Brain microvascular endothelial cell (primary cell): ENCODE data around the gene C1orf115.
"Not testable (repeated sequence)": the region's sequence is repeated elsewhere in the genome, so short reads cannot be mapped to it uniquely, and the experiment has no call there.

Experiments used
- DNase-seq: peaks from one replicate; pipeline ENCODE4 v3.0.0-alpha.2; 2020
- H3K27ac ChIP-seq: fragments of 250-450 bp; sonication (Bioruptor Pico); 2 replicates; pipeline ENCODE4 v1.5.1; 2020; ENCODE audit warnings: mild to moderate bottlenecking, moderate library complexity
- H3K27me3 ChIP-seq: fragments of 250-450 bp; sonication (Bioruptor Pico); replicated peaks from 2 replicates; pipeline ENCODE4 v1.5.1; 2020; ENCODE audit warnings: mild to moderate bottlenecking
- H3K36me3 ChIP-seq: fragments of 250-450 bp; sonication (Bioruptor Pico); replicated peaks from 2 replicates; pipeline ENCODE4 v1.5.1; 2020; ENCODE audit warnings: mild to moderate bottlenecking
- H3K4me3 ChIP-seq: 2 replicates; pipeline ENCODE4 v1.5.1; 2011; ENCODE audit warnings: low read depth, mild to moderate bottlenecking, control low read depth, low read length, moderate library complexity
- in situ Hi-C: cut with HindIII; loops from 2 replicates; pipeline ENCODE4 v1.10.0; 2017; ENCODE audit warnings: low sequenced_read_pairs, low pct_ligation_motif_present
- TF ChIP-seq, protein P1 (sequence below): IDR thresholded peaks from 2 replicates; pipeline ENCODE4 v1.5.1; 2011; ENCODE audit warnings: low read depth, mild to moderate bottlenecking, moderate library complexity, low read length, control low read depth, inconsistent platforms; ENCODE audit errors: missing control alignments

C1orf115 gene

GRCh38 chr1:220732621-220733020 is 42.5 kb downstream of the C1orf115 start:
- TF ChIP-seq, protein P1, sequence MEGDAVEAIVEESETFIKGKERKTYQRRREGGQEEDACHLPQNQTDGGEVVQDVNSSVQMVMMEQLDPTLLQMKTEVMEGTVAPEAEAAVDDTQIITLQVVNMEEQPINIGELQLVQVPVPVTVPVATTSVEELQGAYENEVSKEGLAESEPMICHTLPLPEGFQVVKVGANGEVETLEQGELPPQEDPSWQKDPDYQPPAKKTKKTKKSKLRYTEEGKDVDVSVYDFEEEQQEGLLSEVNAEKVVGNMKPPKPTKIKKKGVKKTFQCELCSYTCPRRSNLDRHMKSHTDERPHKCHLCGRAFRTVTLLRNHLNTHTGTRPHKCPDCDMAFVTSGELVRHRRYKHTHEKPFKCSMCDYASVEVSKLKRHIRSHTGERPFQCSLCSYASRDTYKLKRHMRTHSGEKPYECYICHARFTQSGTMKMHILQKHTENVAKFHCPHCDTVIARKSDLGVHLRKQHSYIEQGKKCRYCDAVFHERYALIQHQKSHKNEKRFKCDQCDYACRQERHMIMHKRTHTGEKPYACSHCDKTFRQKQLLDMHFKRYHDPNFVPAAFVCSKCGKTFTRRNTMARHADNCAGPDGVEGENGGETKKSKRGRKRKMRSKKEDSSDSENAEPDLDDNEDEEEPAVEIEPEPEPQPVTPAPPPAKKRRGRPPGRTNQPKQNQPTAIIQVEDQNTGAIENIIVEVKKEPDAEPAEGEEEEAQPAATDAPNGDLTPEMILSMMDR: no peak
- DNase-seq: no peak
- in situ Hi-C loops: no loop called here
- H3K36me3 ChIP-seq: no peaks in the 10 kb centered on the region
- H3K4me3 ChIP-seq: no peak overlapping the region
- H3K27me3 ChIP-seq: no peaks in the 10 kb centered on the region
- H3K27ac ChIP-seq: no peak overlapping the region

DNA sequence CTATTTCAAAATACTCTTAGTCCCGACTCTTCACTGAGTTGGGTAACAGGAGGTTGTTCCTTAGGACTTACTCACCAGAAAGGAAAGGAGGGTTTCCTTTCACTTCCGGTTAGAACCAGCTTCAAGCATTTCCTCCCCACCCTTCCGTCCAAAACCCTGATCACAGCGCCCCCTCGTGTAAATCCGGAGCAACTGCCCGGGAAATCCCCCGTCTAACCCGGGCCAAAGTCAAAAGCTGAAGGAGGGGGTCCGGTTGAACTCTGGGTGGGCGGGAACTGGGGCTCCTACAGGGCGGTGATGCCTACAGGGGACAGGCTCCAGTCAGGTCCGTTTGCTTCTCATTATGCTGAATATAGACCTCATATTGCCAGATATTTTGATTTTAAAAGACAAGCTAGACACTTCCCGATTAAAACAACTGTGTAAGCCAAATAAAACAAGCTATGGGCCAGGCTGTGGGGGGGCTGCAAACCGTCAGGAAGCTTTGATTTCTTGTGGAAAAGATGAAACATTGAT is 43.0 kb downstream of the C1orf115 start:
- in situ Hi-C loops: no loop called here
- peak; percentile 76 for DNase-seq
- Histone ChIP-seq H3K27me3 (no peaks in the 10 kb centered on the region), H3K27ac (peak overlapping the region; percentile 29), H3K4me3 (peak overlapping the region; percentile 30), H3K36me3 (no peaks in the 10 kb centered on the region)
- TF ChIP-seq, protein P1: peak; percentile 91

DNA sequence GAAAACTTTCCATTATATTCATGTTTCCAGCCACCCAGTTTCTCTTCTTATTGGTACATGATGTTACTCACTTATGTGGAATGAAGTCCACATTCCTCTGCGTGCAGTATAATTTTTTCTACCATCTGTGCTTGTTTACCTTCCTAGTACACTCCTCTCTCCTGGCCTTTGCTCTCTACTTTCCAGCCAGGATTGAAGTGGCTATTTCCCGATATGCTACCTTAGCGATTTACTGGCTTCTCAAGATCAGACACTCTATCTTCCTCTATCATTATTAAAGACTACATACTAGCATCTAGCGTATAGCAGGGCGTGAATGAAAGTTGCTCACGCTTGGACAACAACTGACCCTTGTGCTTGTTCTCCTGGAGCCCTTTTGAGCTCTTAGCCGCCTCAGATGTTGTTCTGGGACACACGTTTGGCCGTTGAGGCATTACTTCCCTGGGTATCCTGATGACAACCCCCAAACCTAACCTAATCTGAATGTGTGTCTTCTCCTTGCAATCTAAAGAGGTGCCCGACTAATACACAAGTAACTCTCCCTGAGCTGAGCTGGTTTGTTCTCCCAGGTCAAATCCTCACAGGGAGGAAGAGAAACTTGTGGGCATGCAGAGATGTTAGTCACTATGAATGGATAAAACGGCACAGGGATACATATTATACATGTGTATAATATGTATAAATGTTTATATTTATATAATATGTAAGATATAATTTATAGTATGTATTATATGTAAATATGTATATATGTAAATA is 44.6 kb downstream of the C1orf115 start:
- in situ Hi-C loops: no loop called here
- H3K27me3 ChIP-seq: no peaks in the 10 kb centered on the region
- no peak overlapping the region for H3K4me3 ChIP-seq
- no peaks in the 10 kb centered on the region for H3K36me3 ChIP-seq
- TF ChIP-seq, protein P1: no peak
- DNase-seq: peak; percentile 60
- H3K27ac ChIP-seq: peak overlapping the region; percentile 44

GRCh38 chr1:220736283-220736682 is 46.1 kb downstream of the C1orf115 start:
- H3K27me3 ChIP-seq, DNase-seq, in situ Hi-C loops, H3K27ac ChIP-seq, H3K36me3 ChIP-seq, H3K4me3 ChIP-seq: not testable (repeated sequence)

DNA sequence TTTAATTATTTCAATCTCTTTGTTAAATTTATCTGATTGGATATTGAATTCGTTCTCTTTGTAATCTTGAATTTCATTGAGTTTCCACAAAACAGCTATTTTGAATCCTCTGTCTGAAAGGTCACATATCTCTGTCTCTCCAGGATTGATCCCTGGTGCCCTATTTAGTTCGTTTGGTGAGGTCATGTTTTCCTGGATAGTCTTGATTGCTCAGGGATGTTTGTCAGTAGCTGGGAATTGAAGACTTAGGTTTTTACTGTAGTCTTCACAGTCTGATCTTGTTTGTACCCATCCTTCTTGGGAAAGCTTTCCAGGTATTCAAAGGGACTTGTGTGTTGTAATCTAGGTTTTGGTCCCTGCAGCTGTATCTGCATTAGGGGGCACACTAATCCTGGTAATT is 51.2 kb downstream of the C1orf115 start:
- no peak for DNase-seq
- in situ Hi-C loops: no loop called here
- no peak overlapping the region for H3K27ac ChIP-seq
- no peaks in the 10 kb centered on the region for H3K27me3 ChIP-seq
- TF ChIP-seq, protein P1: no peak
- no peak overlapping the region for H3K4me3 ChIP-seq
- H3K36me3 ChIP-seq: no peaks in the 10 kb centered on the region

DNA sequence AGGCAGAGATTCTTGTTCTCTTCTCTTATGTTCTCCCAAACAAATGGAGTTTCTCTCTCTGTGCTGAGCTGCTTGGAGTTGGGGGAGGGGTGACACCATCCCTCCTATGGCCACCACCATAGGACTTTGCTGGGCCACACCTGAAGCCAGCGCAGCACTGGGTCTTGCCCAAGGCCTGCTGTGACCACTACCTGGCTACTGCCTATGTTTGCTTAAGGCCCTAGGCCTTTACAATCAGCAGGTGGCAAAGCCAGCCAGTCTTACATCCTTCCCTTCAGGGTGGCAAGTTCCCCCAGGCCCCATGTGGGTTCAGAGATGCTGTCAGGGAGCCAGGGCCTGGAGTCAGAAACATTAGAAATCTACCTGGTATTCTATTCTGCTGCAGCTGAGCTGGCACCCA is 51.7 kb downstream of the C1orf115 start:
- DNase-seq: no peak
- Histone ChIP-seq H3K27ac (no peak overlapping the region), H3K27me3 (no peaks in the 10 kb centered on the region), H3K36me3 (no peaks in the 10 kb centered on the region), H3K4me3 (no peak overlapping the region)
- TF ChIP-seq, protein P1: no peak
- in situ Hi-C loops: no loop called here
